SK-N-SH (cell line): ENCODE data around the gene ZFP36L1. TPM values are rescaled to one million over a fixed set of nuclear protein-coding genes. Genes with fewer than 3 reads are reported as not detected.

Source experiments
- CTCF ChIA-PET: fragments of 300-600, 350-600 bp; formaldehyde crosslinking; extraction: SDS; loops from one replicate; lab custom pipeline; 2021; lab: Yijun Ruan, JAX
- POLR2A ChIA-PET: fragments of 350-600 bp; sonication (Branson Sonifier 250); formaldehyde crosslinking; extraction: SDS; loops from one replicate; lab custom pipeline; 2020; ENCODE audit warnings: antibody characterized with exemption, inconsistent platforms; lab: Yijun Ruan, JAX
- DNase-seq: peaks from one replicate; pipeline ENCODE4 v3.0.0; 2012
- H2AFZ ChIP-seq: fragments of 200-600 bp; sonication (generic); 2 replicates; pipeline ENCODE4 v1.8.1; 2016; ENCODE audit warnings: antibody characterized with exemption, mild to moderate bottlenecking, low read depth
- H3F3A ChIP-seq: fragments of 200-600 bp; sonication (generic); replicated peaks from 2 replicates; pipeline ENCODE3; 2016; ENCODE audit warnings: antibody characterized with exemption, mild to moderate bottlenecking; ENCODE audit not compliant: insufficient read depth
- H3K27ac ChIP-seq, 2 experiments: fragments of 200-500 bp in 1 of 2; fragments of 200-600 bp in 1 of 2; sonication (Bioruptor generic) in 1 of 2; sonication (generic), shearing (Covaris generic) in 1 of 2; 2 replicates each; pipeline versions ENCODE4 v1.5.1 to v1.6.1; 2014 to 2016; ENCODE audit warnings: low read depth in 2 of 2, inconsistent platforms in 1 of 2, low read length in 1 of 2, mild to moderate bottlenecking in 1 of 2, mixed read lengths in 1 of 2
- H3K27me3 ChIP-seq: fragments of 200-600 bp; sonication (generic), shearing (Covaris generic); 2 replicates; pipeline ENCODE4 v1.6.1; 2016; ENCODE audit warnings: mixed run types; ENCODE audit not compliant: insufficient read depth
- H3K36me3 ChIP-seq, 2 experiments: fragments of 200-500 bp in 1 of 2; fragments of 200-600 bp in 1 of 2; sonication (Bioruptor generic) in 1 of 2; sonication (generic) in 1 of 2; replicated peaks in 1 of 2; 2 replicates each; pipeline versions ENCODE3 to v1.5.1; 2014 to 2016; ENCODE audit warnings: low read length in 1 of 2, mild to moderate bottlenecking in 1 of 2; ENCODE audit not compliant: insufficient read depth in 2 of 2, control insufficient read depth in 1 of 2
- H3K4me1 ChIP-seq, 2 experiments: fragments of 200-500 bp in 1 of 2; fragments of 200-600 bp in 1 of 2; sonication (Bioruptor generic) in 1 of 2; sonication (generic), shearing (Covaris generic) in 1 of 2; 2 replicates each; pipeline versions ENCODE4 v1.5.1 to v1.6.1; 2014 to 2016; ENCODE audit warnings: low read depth in 1 of 2, low read length in 1 of 2, mixed run types in 1 of 2; ENCODE audit not compliant: insufficient read depth in 2 of 2, control insufficient read depth in 1 of 2
- H3K4me2 ChIP-seq: fragments of 200-600 bp; sonication (generic), shearing (Covaris generic); 2 replicates; pipeline ENCODE4 v1.6.1; 2017; ENCODE audit warnings: mixed run types
- H3K4me3 ChIP-seq, 2 experiments: fragments of 200-500 bp in 1 of 2; fragments of 200-600 bp in 1 of 2; sonication (Bioruptor generic) in 1 of 2; sonication (generic), shearing (Covaris generic) in 1 of 2; 2 replicates each; pipeline versions ENCODE4 v1.5.1 to v1.8.1; 2014 to 2016; ENCODE audit warnings: low read depth in 2 of 2, inconsistent platforms in 1 of 2, low read length in 1 of 2, mild to moderate bottlenecking in 1 of 2, mixed read lengths in 1 of 2, moderate library complexity in 1 of 2
- H3K79me2 ChIP-seq: fragments of 200-600 bp; sonication (generic); 2 replicates; pipeline ENCODE4 v1.8.1; 2017; ENCODE audit warnings: mild to moderate bottlenecking; ENCODE audit not compliant: insufficient read depth
- H3K9ac ChIP-seq: fragments of 200-600 bp; sonication (generic); 2 replicates; pipeline ENCODE4 v1.6.1; 2017; ENCODE audit warnings: mixed run types
- H3K9me2 ChIP-seq: fragments of 200-600 bp; sonication (generic); 2 replicates; pipeline ENCODE4 v1.6.1; 2017; ENCODE audit warnings: mixed run types
- H3K9me3 ChIP-seq: fragments of 200-600 bp; sonication (generic); 2 replicates; pipeline ENCODE4 v1.6.1; 2017; ENCODE audit warnings: mixed run types, mild to moderate bottlenecking, moderate library complexity
- H4K20me1 ChIP-seq: fragments of 200-600 bp; sonication (generic); 2 replicates; pipeline ENCODE4 v1.6.1; 2017; ENCODE audit warnings: mild to moderate bottlenecking, mixed run types; ENCODE audit not compliant: insufficient read depth
- CHD2 ChIP-seq: fragments of 150-350 bp; IDR thresholded peaks from 2 replicates; pipeline ENCODE4 v1.6.1; 2018; ENCODE audit warnings: low read length; ENCODE audit not compliant: partially characterized antibody
- ELF1 ChIP-seq: IDR thresholded peaks from 2 replicates; pipeline ENCODE4 v1.4.0; 2012
- EP300 ChIP-seq, 2 experiments: IDR thresholded peaks; 2 replicates each; pipeline versions ENCODE4 v1.4.0 to v1.6.1; 2012; ENCODE audit warnings: borderline replicate concordance in 1 of 2, low read depth in 1 of 2, low read length in 1 of 2
- FOXM1 ChIP-seq: IDR thresholded peaks from 2 replicates; pipeline ENCODE4 v1.4.0; 2012; ENCODE audit warnings: low read depth, mild to moderate bottlenecking
- GABPA ChIP-seq: IDR thresholded peaks from 2 replicates; pipeline ENCODE4 v1.4.0; 2012; ENCODE audit warnings: low read depth, mild to moderate bottlenecking
- GATA2 ChIP-seq: sonication (generic); formaldehyde crosslinking; IDR thresholded peaks from 2 replicates; pipeline ENCODE4 v1.5.0; 2020; ENCODE audit warnings: mild to moderate bottlenecking, missing genetic modification reagents
- MXI1 ChIP-seq: IDR thresholded peaks from 2 replicates; pipeline ENCODE4 v1.6.1; 2012; ENCODE audit warnings: mild to moderate bottlenecking, low read depth, low read length, improper control_type of control experiment
- NRF1 ChIP-seq: IDR thresholded peaks from 2 replicates; pipeline ENCODE4 v1.6.1; 2012; ENCODE audit warnings: low read depth, mild to moderate bottlenecking, low read length
- POLR2AphosphoS5 ChIP-seq: IDR thresholded peaks from 2 replicates; pipeline ENCODE4 v1.6.1; 2012; ENCODE audit warnings: low read depth, low read length
- RAD21 ChIP-seq: IDR thresholded peaks from 2 replicates; pipeline ENCODE4 v1.6.1; 2012; ENCODE audit warnings: mild to moderate bottlenecking, low read length
- RFX5 ChIP-seq: IDR thresholded peaks from 2 replicates; pipeline ENCODE4 v1.6.1; 2012; ENCODE audit warnings: mild to moderate bottlenecking, improper control_type of control experiment, low read length
- RXRA ChIP-seq: IDR thresholded peaks from 2 replicates; pipeline ENCODE4 v1.4.0; 2012; ENCODE audit warnings: low read depth, mild to moderate bottlenecking, borderline replicate concordance
- SIN3A ChIP-seq: IDR thresholded peaks from 2 replicates; pipeline ENCODE4 v1.6.1; 2012; ENCODE audit warnings: low read depth, mild to moderate bottlenecking, low read length, moderate library complexity, borderline replicate concordance
- TAF1 ChIP-seq: IDR thresholded peaks from 2 replicates; pipeline ENCODE4 v1.6.1; 2012; ENCODE audit warnings: low read depth, mild to moderate bottlenecking, low read length, moderate library complexity, borderline replicate concordance
- TEAD4 ChIP-seq: IDR thresholded peaks from 2 replicates; pipeline ENCODE4 v1.4.0; 2012; ENCODE audit warnings: mild to moderate bottlenecking, borderline replicate concordance; ENCODE audit not compliant: insufficient read depth
- ZBTB33 ChIP-seq: IDR thresholded peaks from 2 replicates; pipeline ENCODE4 v1.4.0; 2012; ENCODE audit warnings: low read depth, borderline replicate concordance
- WGBS: methylation state at CpG from one replicate; pipeline ENCODE4 v1.1.6; 2017; ENCODE audit warnings: low lambda C conversion rate; 5-methylcytosine and 5-hydroxymethylcytosine counted together
- polyA plus RNA-seq, 3 experiments: library from polyadenylated mRNA; depleted of rRNA; stranded (reverse); fragments of >200 nt; gene quantifications; 2 replicates each; pipeline ENCODE4 v1.2.3, GENCODE V29; 2012

Gene ZFP36L1
- polyA plus RNA-seq, 1 of the 3 experiments (the other 2 are of a cell fraction) = 16.5 TPM

GRCh38 chr14:68796418-68797101 lies 3.7 kb upstream of the ZFP36L1 start:
- TF ChIP-seq POLR2AphosphoS5 (no peak), EP300 (IDR thresholded peaks at IDR 0.05; ENCODE audit: borderline replicate concordance in 1 of 2, low read depth in 1 of 2, low read length in 1 of 2) (no peak), MXI1 (no peak), RXRA (no peak), CHD2 (no peak), RAD21 (no peak), GATA2 (no peak), TAF1 (no peak), NRF1 (no peak), ZBTB33 (no peak), GABPA (no peak), TEAD4 (no peak), ELF1 (no peak), SIN3A (no peak), RFX5 (no peak), FOXM1 (no peak)
- Histone ChIP-seq H3K27ac (peak overlapping the region; percentile 91 to 99), H3K4me1 (peaks cover 6 to 15% of the 10 kb centered on the region in 2 experiments; a peak in 3 of 4 replicates), H3K27me3 (no peaks in the 10 kb centered on the region), H3K4me3 (peak overlapping the region; percentile 60 to 71; a peak in 3 of 4 replicates), H4K20me1 (no peaks in the 10 kb centered on the region), H3K36me3 (peaks cover 0 to 5% of the 10 kb centered on the region in 2 experiments), H3K9me2 (no peaks in the 10 kb centered on the region), H2AFZ (peak overlapping the region; percentile 58; the same call in 1 of the 2 replicates), H3F3A (peaks cover 51% of the 10 kb centered on the region), H3K9me3 (0 out of 2 replicates have a peak, but pooled peaks cover 4% of the 10 kb centered on the region), H3K79me2 (peaks cover 11% of the 10 kb centered on the region), H3K9ac (peak overlapping the region; percentile 98; the same call in 1 of the 2 replicates), H3K4me2 (peak overlapping the region; percentile 88)
- ChIA-PET POLR2A (no interaction called here), CTCF (interaction anchor here (0.6 to 3.4 kb wide), 12 partner anchors 14 to 551 kb away, joined by 3 to 22 read pairs (median 3); no protein-coding TSS in a partner anchor)
- 86% methylated on average over 5 of the region's 5 CpGs for WGBS
- no peak for DNase-seq
